ENCODE data around the gene RNMT.

The RNMT gene

GRCh38 chr18:13811993-13812392 is 85.5 kb downstream of the RNMT start:
- Histone ChIP-seq H3K4me3 (ENCODE audit: low read depth, low read length) (no peak overlapping the region), H3K9me3 (ENCODE audit: control insufficient read depth, low read length) (no peaks in the 10 kb centered on the region), H3K4me2 (ENCODE audit: low read length) (no peak overlapping the region), H2AFZ (no peak overlapping the region), H3K27ac (no peak overlapping the region), H3K79me2 (no peaks in the 10 kb centered on the region), H3K27me3 (ENCODE audit: control insufficient read depth, insufficient read depth, low read length) (no peaks in the 10 kb centered on the region), H3K9ac (no peak overlapping the region), H3K4me1 (peaks cover 3% of the 10 kb centered on the region), H3K36me3 (ENCODE audit: control insufficient read depth, insufficient read depth, low read length) (no peaks in the 10 kb centered on the region)
- TF ChIP-seq CTCF (IDR thresholded peaks at IDR 0.05): no peak

GRCh38 chr18:13813271-13813849 is 86.9 kb downstream of the RNMT start:
- no peaks in the 10 kb centered on the region for H3K36me3 ChIP-seq (ENCODE audit: control insufficient read depth, insufficient read depth, low read length)
- peak; percentile 85 for TF ChIP-seq CTCF (IDR thresholded peaks at IDR 0.05)
- no peak overlapping the region for H3K4me3 ChIP-seq (ENCODE audit: low read depth, low read length)
- no peak overlapping the region for H3K9ac ChIP-seq
- H3K79me2 ChIP-seq: no peaks in the 10 kb centered on the region
- H2AFZ ChIP-seq: peak overlapping the region; percentile 67
- H3K4me2 ChIP-seq (ENCODE audit: low read length): no peak overlapping the region
- H3K27ac ChIP-seq: no peak overlapping the region
- H3K9me3 ChIP-seq (ENCODE audit: control insufficient read depth, low read length): no peaks in the 10 kb centered on the region
- H3K27me3 ChIP-seq (ENCODE audit: control insufficient read depth, insufficient read depth, low read length): no peaks in the 10 kb centered on the region
- H3K4me1 ChIP-seq: peaks cover 3% of the 10 kb centered on the region
